Ishikawa (cell line): ENCODE measurements around the gene SOX12.

Experiments
- EP300 ChIP-seq: IDR thresholded peaks from 2 replicates; pipeline ENCODE4 v1.6.1; 2012; ENCODE audit warnings: borderline replicate concordance
- MAX ChIP-seq: IDR thresholded peaks from 2 replicates; pipeline ENCODE4 v1.6.1; 2012
- RAD21 ChIP-seq: IDR thresholded peaks from 2 replicates; pipeline ENCODE4 v1.6.1; 2012; ENCODE audit warnings: low read depth
- REST ChIP-seq: IDR thresholded peaks from 2 replicates; pipeline ENCODE4 v1.6.1; 2012; ENCODE audit warnings: low read depth, mild to moderate bottlenecking
- TAF1 ChIP-seq: IDR thresholded peaks from 2 replicates; pipeline ENCODE4 v1.6.1; 2012; ENCODE audit warnings: low read depth, mild to moderate bottlenecking
- TEAD4 ChIP-seq: IDR thresholded peaks from 2 replicates; pipeline ENCODE4 v1.6.1; 2012
- YY1 ChIP-seq: IDR thresholded peaks from 2 replicates; pipeline ENCODE4 v1.6.1; 2012; ENCODE audit warnings: low read depth
- TF ChIP-seq, protein P1 (sequence below): IDR thresholded peaks from 2 replicates; pipeline ENCODE4 v1.6.1; 2012

DNA sequence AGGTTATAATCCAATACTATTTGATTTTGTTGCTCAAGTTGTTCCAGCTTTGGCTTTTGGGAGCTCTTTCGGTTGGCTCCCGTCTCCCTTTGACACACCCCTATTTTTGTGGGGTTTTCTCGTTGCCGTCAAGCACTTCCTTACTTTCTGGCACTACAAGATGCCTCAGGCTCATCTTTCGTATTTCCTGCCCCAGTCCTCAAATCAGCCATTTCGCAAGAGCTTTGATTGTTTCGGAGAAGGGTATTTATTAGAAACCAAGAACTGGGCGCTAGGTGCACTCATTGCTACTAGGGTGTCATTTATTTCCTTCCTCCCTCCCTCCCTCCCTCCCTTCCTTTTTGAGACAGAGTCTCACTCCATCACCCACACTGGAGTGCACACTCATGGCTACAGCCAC lies 13.3 kb upstream of the SOX12 start:
- TF ChIP-seq RAD21 (no peak), MAX (no peak), YY1 (no peak), TEAD4 (no peak), TAF1 (no peak), REST (no peak), EP300 (no peak)
- TF ChIP-seq, protein P1, sequence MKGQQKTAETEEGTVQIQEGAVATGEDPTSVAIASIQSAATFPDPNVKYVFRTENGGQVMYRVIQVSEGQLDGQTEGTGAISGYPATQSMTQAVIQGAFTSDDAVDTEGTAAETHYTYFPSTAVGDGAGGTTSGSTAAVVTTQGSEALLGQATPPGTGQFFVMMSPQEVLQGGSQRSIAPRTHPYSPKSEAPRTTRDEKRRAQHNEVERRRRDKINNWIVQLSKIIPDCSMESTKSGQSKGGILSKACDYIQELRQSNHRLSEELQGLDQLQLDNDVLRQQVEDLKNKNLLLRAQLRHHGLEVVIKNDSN: no peak
